Measurements from ENCODE around the gene MANEAL. TPM values are rescaled to one million over a fixed set of nuclear protein-coding genes. Genes with fewer than 3 reads are reported as not detected.

Gene MANEAL
- total and polyA plus RNA-seq, 2 of the 13 experiments (the other 11 are each of a cell fraction or from before 2014, with no cell fraction given): 20.8 to 26.4 TPM

DNA sequence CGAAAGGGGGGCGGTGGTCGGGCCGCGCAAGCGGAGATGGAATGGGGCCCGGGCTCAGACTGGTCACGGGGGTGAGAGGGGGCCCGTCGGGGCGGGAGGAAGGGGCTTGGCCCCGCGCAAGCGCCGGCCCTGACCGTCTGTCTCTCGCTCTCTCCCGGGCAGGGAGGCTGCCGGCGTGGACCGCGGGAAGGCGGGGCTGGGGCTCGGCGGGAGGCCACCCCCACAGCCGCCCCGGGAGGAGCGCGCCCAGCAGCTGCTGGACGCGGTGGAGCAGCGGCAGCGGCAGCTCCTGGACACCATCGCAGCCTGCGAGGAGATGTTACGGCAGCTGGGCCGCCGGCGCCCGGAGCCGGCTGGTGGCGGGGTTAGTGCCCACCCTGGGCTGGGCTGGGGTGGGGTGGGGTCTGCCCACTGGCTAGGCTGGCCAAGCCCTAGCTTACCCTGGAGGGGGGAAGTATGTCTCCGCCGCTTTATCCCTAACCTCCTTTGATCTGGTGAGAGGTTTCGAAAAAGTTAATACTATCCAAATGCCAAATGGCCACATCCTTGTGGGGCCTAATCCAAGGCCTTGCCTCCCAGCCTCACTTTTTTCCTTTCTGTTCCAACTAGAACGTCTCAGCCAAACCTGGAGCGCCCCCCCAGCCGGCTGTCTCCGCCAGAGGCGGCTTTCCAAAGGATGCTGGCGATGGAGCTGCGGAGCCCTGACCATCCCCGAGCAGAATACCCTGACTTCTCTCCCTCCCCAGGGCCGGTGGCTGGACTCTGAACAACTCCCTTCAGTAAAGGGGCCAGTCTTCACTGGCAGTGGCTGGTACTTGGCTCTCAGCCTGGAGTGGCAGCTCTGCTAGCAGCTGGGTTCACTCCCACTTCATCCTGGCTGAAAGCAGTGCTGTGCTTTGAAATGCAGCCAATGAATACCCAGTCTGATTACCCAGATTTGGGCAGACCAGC, 15.0 kb downstream of the MANEAL start (continued):
- TF ChIP-seq POGK (CRISPR knock-in tag; conservative IDR thresholded peaks at IDR 0.05) (0 out of 2 replicates have a peak, but pooled peaks have one; percentile 31), POGZ (CRISPR knock-in tag; IDR thresholded peaks at IDR 0.05) (0 out of 2 replicates have a peak, but pooled peaks have one; percentile 5), ZSCAN30 (CRISPR knock-in tag; IDR thresholded peaks at IDR 0.05) (no peak), TBX2 (CRISPR knock-in tag; IDR thresholded peaks at IDR 0.05; ENCODE audit: borderline replicate concordance) (no peak), DZIP1 (CRISPR knock-in tag; IDR thresholded peaks at IDR 0.05) (no peak), ZSCAN29 (CRISPR knock-in tag; conservative IDR thresholded peaks at IDR 0.05) (0 out of 2 replicates have a peak, but pooled peaks have one; percentile 64), ZMYM3 (CRISPR knock-in tag; IDR thresholded peaks at IDR 0.05) (no peak), PCBP1 (IDR thresholded peaks at IDR 0.05; ENCODE audit: borderline replicate concordance, low read depth, low read length) (no peak), ZNF639 (CRISPR knock-in tag; conservative IDR thresholded peaks at IDR 0.05) (peak; percentile 61), ZNF101 (CRISPR knock-in tag; IDR thresholded peaks at IDR 0.05; ENCODE audit: borderline replicate concordance, low read depth) (no peak), ZBTB46 (CRISPR knock-in tag; IDR thresholded peaks at IDR 0.05; ENCODE audit: borderline replicate concordance) (0 out of 2 replicates have a peak, but pooled peaks have one; percentile 31), PAWR (CRISPR knock-in tag; IDR thresholded peaks at IDR 0.05; ENCODE audit: borderline replicate concordance) (no peak), HMGA1 (CRISPR knock-in tag; conservative IDR thresholded peaks at IDR 0.05) (no peak), ZBTB38 (CRISPR knock-in tag; IDR thresholded peaks at IDR 0.05) (no peak), ARHGAP35 (CRISPR knock-in tag; IDR thresholded peaks at IDR 0.05; ENCODE audit: borderline replicate concordance) (0 out of 2 replicates have a peak, but pooled peaks have one; percentile 9), ZNF7 (CRISPR knock-in tag; IDR thresholded peaks at IDR 0.05) (no peak)
- TF ChIP-seq, protein P1, sequence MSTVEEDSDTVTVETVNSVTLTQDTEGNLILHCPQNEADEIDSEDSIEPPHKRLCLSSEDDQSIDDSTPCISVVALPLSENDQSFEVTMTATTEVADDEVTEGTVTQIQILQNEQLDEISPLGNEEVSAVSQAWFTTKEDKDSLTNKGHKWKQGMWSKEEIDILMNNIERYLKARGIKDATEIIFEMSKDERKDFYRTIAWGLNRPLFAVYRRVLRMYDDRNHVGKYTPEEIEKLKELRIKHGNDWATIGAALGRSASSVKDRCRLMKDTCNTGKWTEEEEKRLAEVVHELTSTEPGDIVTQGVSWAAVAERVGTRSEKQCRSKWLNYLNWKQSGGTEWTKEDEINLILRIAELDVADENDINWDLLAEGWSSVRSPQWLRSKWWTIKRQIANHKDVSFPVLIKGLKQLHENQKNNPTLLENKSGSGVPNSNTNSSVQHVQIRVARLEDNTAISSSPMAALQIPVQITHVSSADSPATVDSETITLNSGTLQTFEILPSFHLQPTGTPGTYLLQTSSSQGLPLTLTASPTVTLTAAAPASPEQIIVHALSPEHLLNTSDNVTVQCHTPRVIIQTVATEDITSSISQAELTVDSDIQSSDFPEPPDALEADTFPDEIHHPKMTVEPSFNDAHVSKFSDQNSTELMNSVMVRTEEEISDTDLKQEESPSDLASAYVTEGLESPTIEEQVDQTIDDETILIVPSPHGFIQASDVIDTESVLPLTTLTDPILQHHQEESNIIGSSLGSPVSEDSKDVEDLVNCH (CRISPR knock-in tag; IDR thresholded peaks at IDR 0.05): no peak

All from HepG2 (cell line).